Measurements from ENCODE around the gene SEPTIN5. TPM values are rescaled to one million over a fixed set of nuclear protein-coding genes. Genes with fewer than 3 reads are reported as not detected.

The SEPTIN5 gene
- total RNA-seq, 2 experiments from 2014 or later = not detected

DNA sequence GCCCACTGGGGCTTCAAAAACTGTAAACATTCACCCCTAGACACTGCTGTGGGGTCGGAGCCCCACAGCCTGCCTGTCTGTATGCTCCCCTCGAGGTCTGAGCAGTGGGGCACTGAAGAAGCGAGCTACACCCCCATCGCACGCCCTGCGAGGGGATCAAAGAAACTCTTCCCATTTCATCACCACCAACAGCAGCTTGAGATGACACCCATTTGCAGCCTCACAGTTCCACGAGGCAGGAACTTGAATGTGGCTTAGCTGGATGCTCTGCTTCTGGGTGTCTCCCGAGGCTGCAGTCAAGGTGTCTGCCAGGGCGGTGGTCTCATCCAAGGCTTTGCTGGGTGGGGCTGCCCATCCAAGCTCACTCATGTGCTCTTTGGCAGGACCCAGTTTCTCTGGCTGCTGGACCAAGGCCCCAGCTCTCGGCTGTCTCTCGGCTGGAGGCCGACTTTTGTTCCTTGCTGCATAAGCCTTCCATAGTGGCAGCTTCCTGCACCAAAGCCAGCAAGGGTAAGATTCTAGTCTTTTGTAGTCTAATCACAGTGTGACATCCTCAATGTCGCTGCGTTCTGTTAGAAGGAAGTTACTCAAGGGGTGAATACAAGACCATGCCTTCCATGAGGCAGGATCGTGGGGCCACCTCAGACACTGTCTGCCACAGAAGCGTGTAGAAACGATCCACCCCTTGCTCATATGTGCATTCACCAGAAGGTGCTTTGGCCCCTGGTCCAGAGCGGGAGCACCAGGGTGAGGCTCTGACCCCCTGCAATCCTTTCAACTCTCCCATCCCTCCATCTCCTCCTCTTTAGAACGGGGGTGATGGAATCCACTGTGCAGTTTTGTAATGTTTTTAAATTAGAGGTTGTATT, 46.2 kb upstream of the SEPTIN5 start:
- Histone ChIP-seq H3K4me3 (ENCODE audit: low read depth, low read length, poor library complexity, severe bottlenecking) (no peak overlapping the region), H4K20me1 (ENCODE audit: insufficient read depth, low read length) (no peaks in the 10 kb centered on the region), H3K9me2 (ENCODE audit: insufficient read depth, low read length) (no peaks in the 10 kb centered on the region), H2AFZ (ENCODE audit: low read length) (no peak overlapping the region), H3K4me2 (ENCODE audit: low read length) (no peak overlapping the region), H3K9me3 (ENCODE audit: low read length) (no peaks in the 10 kb centered on the region), H3K27ac (ENCODE audit: low read depth, low read length, poor library complexity, severe bottlenecking) (no peak overlapping the region), H3K36me3 (ENCODE audit: insufficient read depth, low read length) (no peaks in the 10 kb centered on the region), H3K4me1 (ENCODE audit: insufficient read depth, low read length, poor library complexity, severe bottlenecking) (no peaks in the 10 kb centered on the region), H3K79me2 (ENCODE audit: insufficient read depth, low read depth, low read length) (no peaks in the 10 kb centered on the region)
- POLR2A ChIA-PET = no interaction called here
- no TSS peak for BruUV-seq (replicated peaks)
- TF ChIP-seq, protein P1, sequence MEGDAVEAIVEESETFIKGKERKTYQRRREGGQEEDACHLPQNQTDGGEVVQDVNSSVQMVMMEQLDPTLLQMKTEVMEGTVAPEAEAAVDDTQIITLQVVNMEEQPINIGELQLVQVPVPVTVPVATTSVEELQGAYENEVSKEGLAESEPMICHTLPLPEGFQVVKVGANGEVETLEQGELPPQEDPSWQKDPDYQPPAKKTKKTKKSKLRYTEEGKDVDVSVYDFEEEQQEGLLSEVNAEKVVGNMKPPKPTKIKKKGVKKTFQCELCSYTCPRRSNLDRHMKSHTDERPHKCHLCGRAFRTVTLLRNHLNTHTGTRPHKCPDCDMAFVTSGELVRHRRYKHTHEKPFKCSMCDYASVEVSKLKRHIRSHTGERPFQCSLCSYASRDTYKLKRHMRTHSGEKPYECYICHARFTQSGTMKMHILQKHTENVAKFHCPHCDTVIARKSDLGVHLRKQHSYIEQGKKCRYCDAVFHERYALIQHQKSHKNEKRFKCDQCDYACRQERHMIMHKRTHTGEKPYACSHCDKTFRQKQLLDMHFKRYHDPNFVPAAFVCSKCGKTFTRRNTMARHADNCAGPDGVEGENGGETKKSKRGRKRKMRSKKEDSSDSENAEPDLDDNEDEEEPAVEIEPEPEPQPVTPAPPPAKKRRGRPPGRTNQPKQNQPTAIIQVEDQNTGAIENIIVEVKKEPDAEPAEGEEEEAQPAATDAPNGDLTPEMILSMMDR (conservative IDR thresholded peaks at IDR 0.05; ENCODE audit: low read length) = no peak
- no peak for TF ChIP-seq EZH2phosphoT487 (IDR thresholded peaks at IDR 0.05; ENCODE audit: borderline replicate concordance, low read depth, low read length)
- DNase-seq (ENCODE audit: low spot score) = no peak
- intact Hi-C loops (cut with micrococcal nuclease; ENCODE audit: unreplicated experiment) = no loop called here
- CTCF ChIA-PET (ENCODE audit: unreplicated experiment) = no interaction called here

DNA sequence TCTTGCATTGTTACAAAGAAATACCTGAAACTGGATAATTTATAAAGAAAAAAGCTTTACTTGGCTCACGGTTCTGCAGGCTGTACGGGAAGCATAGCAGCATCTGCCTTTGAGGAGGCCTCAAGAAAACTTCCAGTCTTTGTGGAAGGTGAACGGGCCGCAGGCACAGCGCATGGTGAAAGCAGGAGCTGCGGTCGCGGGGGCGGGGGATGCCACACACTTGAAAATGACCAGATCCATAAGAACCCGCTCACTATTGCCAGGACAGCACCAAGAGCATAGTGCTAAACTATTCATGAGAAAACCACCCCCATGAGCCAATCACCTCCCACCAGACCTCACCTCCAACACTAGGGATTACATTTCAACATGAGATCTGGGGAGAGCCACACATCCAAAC, 45.6 kb upstream of the SEPTIN5 start:
- Histone ChIP-seq H3K27ac (ENCODE audit: low read depth, low read length, poor library complexity, severe bottlenecking) (no peak overlapping the region), H3K9me3 (ENCODE audit: low read length) (no peaks in the 10 kb centered on the region), H2AFZ (ENCODE audit: low read length) (no peak overlapping the region), H3K4me1 (ENCODE audit: insufficient read depth, low read length, poor library complexity, severe bottlenecking) (no peaks in the 10 kb centered on the region), H3K4me3 (ENCODE audit: low read depth, low read length, poor library complexity, severe bottlenecking) (no peak overlapping the region), H3K36me3 (ENCODE audit: insufficient read depth, low read length) (no peaks in the 10 kb centered on the region), H3K9me2 (ENCODE audit: insufficient read depth, low read length) (no peaks in the 10 kb centered on the region), H3K79me2 (ENCODE audit: insufficient read depth, low read depth, low read length) (no peaks in the 10 kb centered on the region), H3K4me2 (ENCODE audit: low read length) (no peak overlapping the region), H4K20me1 (ENCODE audit: insufficient read depth, low read length) (no peaks in the 10 kb centered on the region)
- ChIA-PET POLR2A (no interaction called here), CTCF (ENCODE audit: unreplicated experiment) (no interaction called here)
- TF ChIP-seq EZH2phosphoT487 (IDR thresholded peaks at IDR 0.05; ENCODE audit: borderline replicate concordance, low read depth, low read length) = no peak
- TF ChIP-seq, protein P1 (conservative IDR thresholded peaks at IDR 0.05; ENCODE audit: low read length) = no peak
- DNase-seq (ENCODE audit: low spot score) = no peak
- no TSS peak for BruUV-seq (replicated peaks)
- intact Hi-C loops (cut with micrococcal nuclease; ENCODE audit: unreplicated experiment) = no loop called here

DNA sequence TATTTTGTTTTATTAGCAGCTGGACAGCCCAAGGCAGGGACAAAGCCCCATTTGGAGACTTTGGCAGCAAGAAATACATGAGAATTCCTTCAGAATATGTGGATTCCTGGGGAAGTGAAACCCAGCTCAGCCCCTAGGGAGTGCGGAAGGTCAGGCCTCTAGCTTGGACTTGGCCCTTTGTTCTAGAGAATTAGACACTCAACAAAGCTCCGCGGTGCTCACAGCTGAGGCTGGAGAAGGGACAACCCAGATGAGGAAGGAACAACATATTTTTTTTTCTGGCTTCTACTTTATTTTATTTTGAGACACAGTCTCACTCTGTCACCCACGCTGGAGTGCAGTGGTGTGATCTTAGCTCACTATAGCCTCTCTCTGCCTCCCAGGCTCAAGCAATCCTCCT, 44.7 kb upstream of the SEPTIN5 start:
- intact Hi-C loops (cut with micrococcal nuclease; ENCODE audit: unreplicated experiment) = no loop called here
- Histone ChIP-seq H4K20me1 (ENCODE audit: insufficient read depth, low read length) (no peaks in the 10 kb centered on the region), H3K4me3 (ENCODE audit: low read depth, low read length, poor library complexity, severe bottlenecking) (no peak overlapping the region), H3K27ac (ENCODE audit: low read depth, low read length, poor library complexity, severe bottlenecking) (no peak overlapping the region), H3K4me1 (ENCODE audit: insufficient read depth, low read length, poor library complexity, severe bottlenecking) (no peaks in the 10 kb centered on the region), H3K9me3 (ENCODE audit: low read length) (no peaks in the 10 kb centered on the region), H3K4me2 (ENCODE audit: low read length) (no peak overlapping the region), H3K9me2 (ENCODE audit: insufficient read depth, low read length) (no peaks in the 10 kb centered on the region), H3K79me2 (ENCODE audit: insufficient read depth, low read depth, low read length) (no peaks in the 10 kb centered on the region), H3K36me3 (ENCODE audit: insufficient read depth, low read length) (no peaks in the 10 kb centered on the region), H2AFZ (ENCODE audit: low read length) (no peak overlapping the region)
- TF ChIP-seq, protein P1 (conservative IDR thresholded peaks at IDR 0.05; ENCODE audit: low read length) = no peak
- TF ChIP-seq EZH2phosphoT487 (IDR thresholded peaks at IDR 0.05; ENCODE audit: borderline replicate concordance, low read depth, low read length) = no peak
- CTCF ChIA-PET (ENCODE audit: unreplicated experiment) = no interaction called here
- no peak for DNase-seq (ENCODE audit: low spot score)
- POLR2A ChIA-PET = no interaction called here
- no TSS peak for BruUV-seq (replicated peaks)
